Esophagus squamous epithelium (tissue), 5 donors: Measurements from ENCODE around the gene TMPRSS15. TPM values are rescaled to one million over a fixed set of nuclear protein-coding genes. Genes with fewer than 3 reads are reported as not detected.

ENCODE experiments used
- DNase-seq: peaks from one replicate; lab custom pipeline; 2025; lab: John Stamatoyannopoulos, UW
- H3K27ac ChIP-seq, 4 donors: fragments of 200-600 bp; sonication (generic); one replicate each; pipeline ENCODE4 v1.5.1; 2016 to 2019; ENCODE audit warnings: mild to moderate bottlenecking in 1 of 4
- H3K27me3 ChIP-seq, 4 donors: fragments of 200-600 bp; sonication (generic); 1 replicate in 3 of 4; 2 replicates in 1 of 4; pipeline versions ENCODE4 v1.5.1 to v1.6.0; 2017 to 2021; ENCODE audit warnings: antibody characterized with exemption in 1 of 4
- H3K36me3 ChIP-seq, 3 donors: fragments of 200-600 bp; sonication (generic); one replicate each; pipeline ENCODE4 v1.5.1; 2016 to 2019
- H3K4me1 ChIP-seq, 3 donors: fragments of 200-600 bp; sonication (generic); one replicate each; pipeline ENCODE4 v1.5.1; 2017 to 2019
- H3K4me3 ChIP-seq, 4 donors: fragments of 200-600 bp; sonication (generic); 1 replicate in 3 of 4; 2 replicates in 1 of 4; pipeline ENCODE4 v1.5.1; 2016 to 2019; ENCODE audit warnings: mild to moderate bottlenecking in 2 of 4, moderate library complexity in 1 of 4
- H3K9me3 ChIP-seq, 3 donors: fragments of 200-600 bp; sonication (generic); one replicate each; pipeline ENCODE4 v1.5.1; 2016 to 2019
- CTCF ChIP-seq, 6 experiments: fragments of 450-650 bp in 4 of 6; fragments of 200-600 bp in 2 of 6; sonication (generic) in 2 of 6; IDR thresholded peaks; one replicate each; pipeline ENCODE4 v1.5.1; 2016 to 2019; ENCODE audit warnings: antibody characterized with exemption in 6 of 6, mild to moderate bottlenecking in 4 of 6, moderate library complexity in 4 of 6
- POLR2A ChIP-seq, 4 donors: fragments of 450-650 bp; IDR thresholded peaks; one replicate each; pipeline ENCODE4 v1.6.1; 2017; ENCODE audit warnings: antibody characterized with exemption in 4 of 4, mild to moderate bottlenecking in 4 of 4, moderate library complexity in 3 of 4
- WGBS, 2 donors: methylation state at CpG; one replicate each; pipeline ENCODE4 v1.1.5; 2018; 5-methylcytosine and 5-hydroxymethylcytosine counted together
- intact Hi-C: fragments of 100-400 bp; cut with DNase I; formaldehyde crosslinking; loops from one replicate; pipeline ENCODE4 v1.15.0; 2022
- total RNA-seq, 4 donors: library from RNA; depleted of rRNA; stranded (reverse); fragments of >200 nt; gene quantifications; one replicate each; pipeline ENCODE4 v1.1.0, GENCODE V29; 2016
- donor health status: DM: yes; HTN: yes; CAD: no.

Gene TMPRSS15
- total RNA-seq, 4 donors from 2014 or later = not detected

- H3K27ac ChIP-seq = no peak overlapping the region
- H3K36me3 ChIP-seq = no peaks in the 10 kb centered on the region
- H3K9me3 ChIP-seq = no peaks in the 10 kb centered on the region
- no peak overlapping the region for H3K4me3 ChIP-seq
- no peak for DNase-seq
- H3K4me1 ChIP-seq = no peaks in the 10 kb centered on the region
- WGBS, 2 donors = 69 to 94% methylated on average over 1 of the region's 1 CpG
- intact Hi-C loops = no loop called here
- H3K27me3 ChIP-seq = no peaks in the 10 kb centered on the region
- TF ChIP-seq POLR2A (IDR thresholded peaks at IDR 0.05) = no peak
- no peak for TF ChIP-seq CTCF (IDR thresholded peaks at IDR 0.05)
Measured at GRCh38 chr21:18334066-18334465, 69.5 kb downstream of the TMPRSS15 start.

GRCh38 chr21:18318156-18318555 lies 85.4 kb downstream of the TMPRSS15 start:
- no peaks in the 10 kb centered on the region for H3K27me3 ChIP-seq
- H3K36me3 ChIP-seq = no peaks in the 10 kb centered on the region
- WGBS, 2 donors = 32 to 42% methylated on average over 3 of the region's 3 CpGs
- no peak overlapping the region for H3K27ac ChIP-seq
- no peak overlapping the region for H3K4me3 ChIP-seq
- DNase-seq = no peak
- no peaks in the 10 kb centered on the region for H3K4me1 ChIP-seq
- intact Hi-C loops = no loop called here
- no peaks in the 10 kb centered on the region for H3K9me3 ChIP-seq
- TF ChIP-seq POLR2A (IDR thresholded peaks at IDR 0.05) = no peak
- no peak for TF ChIP-seq CTCF (IDR thresholded peaks at IDR 0.05)

GRCh38 chr21:18298228-18298627 lies 105.4 kb downstream of the TMPRSS15 start:
- WGBS, 2 donors = 50% methylated on average over 1 of the region's 1 CpG
- Histone ChIP-seq H3K9me3 (no peaks in the 10 kb centered on the region), H3K27ac (no peak overlapping the region), H3K4me1 (no peaks in the 10 kb centered on the region), H3K4me3 (no peak overlapping the region), H3K27me3 (peaks cover 0 to 2% (median 0%) of the 10 kb centered on the region in 4 donors), H3K36me3 (no peaks in the 10 kb centered on the region)
- TF ChIP-seq CTCF (IDR thresholded peaks at IDR 0.05) (no peak), POLR2A (IDR thresholded peaks at IDR 0.05) (no peak)
- intact Hi-C loops = no loop called here
- no peak for DNase-seq

GRCh38 chr21:18294100-18294499 lies 109.5 kb downstream of the TMPRSS15 start:
- WGBS, 2 donors = 76 to 79% methylated on average over 9 of the region's 9 CpGs
- Histone ChIP-seq H3K36me3 (no peaks in the 10 kb centered on the region), H3K4me1 (no peaks in the 10 kb centered on the region), H3K4me3 (no peak overlapping the region), H3K27me3 (peaks cover 0 to 2% (median 0%) of the 10 kb centered on the region in 4 donors), H3K27ac (no peak overlapping the region), H3K9me3 (no peaks in the 10 kb centered on the region)
- TF ChIP-seq POLR2A (IDR thresholded peaks at IDR 0.05) = no peak
- no peak for TF ChIP-seq CTCF (IDR thresholded peaks at IDR 0.05)
- no peak for DNase-seq
- intact Hi-C loops = no loop called here

GRCh38 chr21:18289876-18290275 lies 113.7 kb downstream of the TMPRSS15 start:
- Histone ChIP-seq H3K9me3 (no peaks in the 10 kb centered on the region), H3K4me1 (no peaks in the 10 kb centered on the region), H3K4me3 (no peak overlapping the region), H3K36me3 (no peaks in the 10 kb centered on the region), H3K27me3 (peaks cover 0 to 2% (median 0%) of the 10 kb centered on the region in 4 donors), H3K27ac (no peak overlapping the region)
- TF ChIP-seq CTCF (IDR thresholded peaks at IDR 0.05) (no peak), POLR2A (IDR thresholded peaks at IDR 0.05) (no peak)
- 47 to 48% methylated on average over 2 of the region's 2 CpGs for WGBS, 2 donors
- intact Hi-C loops = no loop called here
- no peak for DNase-seq
